Activated CD4-positive, CD25-positive, alpha-beta regulatory T cell treated with anti-CD3 and anti-CD28 coated beads, Interleukin-2, amount 50 U/mL, for 16 hours (primary cell): Measurements from ENCODE around the gene ADAMTSL1.

Experiments
- DNase-seq: peaks from one replicate; pipeline ENCODE4 v3.0.0-alpha.2; 2020; ENCODE audit warnings: low read depth, low spot score

The ADAMTSL1 gene

DNA sequence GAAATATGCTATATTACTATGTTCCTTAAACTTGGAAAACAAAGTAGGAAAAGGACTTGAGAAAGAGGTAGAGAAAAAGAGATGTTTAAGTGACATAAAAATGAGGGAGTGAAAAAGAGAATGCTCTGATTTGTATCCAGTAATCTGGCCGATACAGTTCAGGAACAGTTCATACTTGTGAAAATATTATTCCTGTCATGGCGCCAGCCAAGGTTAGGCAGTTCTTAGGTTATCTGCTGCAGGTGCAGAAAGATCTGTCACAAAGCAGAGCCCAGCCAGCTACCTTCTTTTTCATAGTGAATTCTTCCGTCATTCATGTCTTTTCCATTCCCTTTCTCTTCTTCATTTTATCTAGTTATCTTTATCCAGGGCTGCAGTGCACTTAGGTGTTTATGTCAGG is 256.3 kb downstream of the ADAMTSL1 start:
- no peak for DNase-seq

DNA sequence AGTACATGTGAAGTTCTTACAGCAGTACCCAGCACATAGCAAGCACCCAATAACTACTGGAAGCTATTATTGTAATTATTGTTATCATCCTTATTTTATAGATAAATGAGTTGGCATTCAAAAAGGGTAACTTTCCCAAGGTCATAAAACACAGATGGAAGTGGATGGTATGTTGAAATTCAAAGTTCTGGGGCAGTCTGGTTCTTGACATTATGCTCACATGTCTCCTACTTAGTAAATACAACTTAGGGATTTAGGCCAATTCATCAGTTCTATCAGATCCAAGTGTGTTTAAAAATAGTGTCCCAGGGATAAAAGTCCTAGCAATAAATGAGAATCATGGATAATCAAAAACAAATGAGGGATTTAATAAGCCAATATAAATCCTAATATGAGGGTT is 265.2 kb downstream of the ADAMTSL1 start:
- no peak for DNase-seq

DNA sequence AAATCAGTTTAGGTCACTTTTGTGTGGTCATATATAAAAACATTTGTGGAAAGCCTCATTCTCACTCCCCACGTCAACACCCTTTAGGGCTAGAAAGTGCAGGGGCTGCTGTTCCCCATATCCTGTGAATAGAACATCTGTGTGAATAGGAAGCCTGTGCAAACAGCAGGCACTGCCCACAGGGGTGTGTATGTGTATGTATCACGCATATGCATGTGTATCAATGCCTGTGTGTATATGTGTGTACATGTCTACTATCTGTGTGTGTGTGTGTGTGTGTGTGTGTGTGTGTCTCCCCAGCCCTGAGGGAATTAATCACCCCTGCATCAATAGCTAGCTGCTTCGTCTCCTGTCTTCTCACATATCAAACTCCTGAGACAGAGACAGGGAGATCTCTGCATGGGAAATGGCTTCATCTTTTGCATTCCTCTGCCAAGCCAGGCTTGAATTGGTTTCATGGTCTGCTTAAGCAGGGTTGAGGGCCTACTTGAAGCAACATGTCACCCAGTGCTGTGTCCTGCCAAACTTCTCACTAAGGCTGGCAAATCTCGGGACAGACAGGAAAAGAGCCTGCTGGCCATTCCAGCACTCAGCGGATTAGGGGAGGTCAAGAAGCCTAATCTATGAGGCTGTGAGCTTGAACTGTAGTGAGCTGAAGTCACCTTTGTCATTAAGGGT is 265.8 kb downstream of the ADAMTSL1 start:
- no peak for DNase-seq

DNA sequence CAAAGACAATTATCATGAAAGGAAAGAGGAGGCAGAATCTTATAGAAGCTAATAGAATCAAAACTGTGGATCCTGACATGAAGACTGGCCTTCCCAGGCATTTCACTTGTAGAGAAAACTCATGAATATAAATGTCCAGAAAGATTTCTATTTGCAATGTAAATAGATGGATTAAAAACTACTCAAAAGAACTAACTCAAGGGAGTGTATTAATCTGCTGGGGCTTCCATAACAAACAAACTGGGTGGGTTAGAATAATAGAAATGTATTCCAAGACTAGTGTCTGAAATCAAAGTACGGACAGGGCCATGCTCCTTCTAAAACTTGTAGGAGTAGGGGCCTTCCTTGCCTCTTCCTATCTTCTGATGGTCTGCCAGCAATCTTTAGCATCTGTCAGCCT is 267.4 kb downstream of the ADAMTSL1 start:
- DNase-seq, result no peak

DNA sequence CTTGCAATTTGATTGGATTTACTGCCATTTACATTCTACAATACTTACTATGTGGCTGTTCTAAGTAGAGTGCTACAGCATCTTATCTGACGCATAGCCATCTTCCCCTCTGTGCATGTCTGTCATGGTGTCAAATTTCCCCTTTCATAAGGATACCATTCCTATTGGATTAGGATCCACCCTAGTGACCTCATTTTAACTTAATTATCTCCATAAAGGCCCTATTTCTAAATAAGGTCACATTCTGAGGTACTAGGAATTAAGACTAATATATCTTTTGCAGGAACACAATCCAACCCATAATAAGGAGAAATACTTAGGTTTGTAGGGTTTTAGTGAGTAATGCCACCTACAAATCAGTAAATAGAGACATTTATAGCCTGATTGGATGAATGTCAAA is 268.0 kb downstream of the ADAMTSL1 start:
- no peak for DNase-seq

DNA sequence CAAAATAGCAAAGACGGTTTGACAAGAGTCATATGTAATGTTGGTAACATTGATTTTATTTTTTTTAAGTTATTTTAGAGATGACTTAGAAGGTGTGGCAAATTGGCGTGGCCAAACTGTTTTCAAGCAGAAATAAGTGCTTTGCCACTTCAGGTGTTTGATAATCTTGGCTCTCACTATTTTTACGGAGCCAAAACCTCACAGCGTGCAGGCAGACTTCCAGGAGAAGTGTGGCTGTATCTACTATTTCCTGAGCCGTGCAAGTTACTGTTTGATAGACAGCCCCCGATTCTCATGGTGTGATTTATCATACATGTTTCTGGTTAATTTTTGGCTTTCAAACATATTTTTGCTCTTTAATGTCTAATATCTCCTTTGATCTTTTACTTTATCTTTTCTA is 269.5 kb downstream of the ADAMTSL1 start:
- no peak for DNase-seq

DNA sequence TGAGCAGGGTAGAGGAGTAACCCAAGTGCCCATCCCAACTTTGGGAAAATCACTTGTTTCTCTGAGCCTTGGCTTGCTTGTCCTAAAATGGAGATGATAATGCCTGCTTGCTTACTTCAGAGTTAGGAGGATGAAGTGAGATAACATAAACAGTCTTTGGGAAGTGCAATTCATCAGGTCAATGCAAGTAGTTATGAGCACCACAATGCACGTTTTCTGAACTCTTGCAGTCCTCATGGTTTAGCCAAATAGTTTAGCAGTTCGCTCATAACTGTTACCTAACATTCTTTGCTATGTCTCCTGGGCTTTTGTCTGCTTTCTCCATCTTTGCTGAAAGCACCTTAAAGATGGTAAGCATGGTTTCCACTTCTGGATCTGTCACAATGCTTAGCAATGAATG is 270.0 kb downstream of the ADAMTSL1 start:
- DNase-seq, result no peak

DNA sequence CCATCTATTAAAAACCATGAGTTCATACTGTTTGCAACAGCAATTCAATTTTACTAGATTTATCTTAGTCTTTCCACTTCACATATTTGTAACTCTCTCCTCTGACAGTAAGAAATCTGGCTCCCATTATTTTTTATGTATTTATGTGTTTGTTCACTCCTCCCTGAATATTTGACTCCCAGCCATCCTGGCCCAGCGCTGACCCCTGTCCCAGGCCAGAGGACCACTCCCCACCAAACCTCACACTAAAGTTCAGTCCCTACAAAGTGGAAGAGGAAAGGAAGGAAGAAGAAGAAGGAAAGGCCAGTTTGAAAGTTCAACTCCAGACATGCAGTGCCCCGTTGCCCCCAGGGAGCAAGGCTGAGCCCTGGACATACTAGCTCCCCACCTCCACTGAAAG is 271.8 kb downstream of the ADAMTSL1 start:
- DNase-seq, result no peak

DNA sequence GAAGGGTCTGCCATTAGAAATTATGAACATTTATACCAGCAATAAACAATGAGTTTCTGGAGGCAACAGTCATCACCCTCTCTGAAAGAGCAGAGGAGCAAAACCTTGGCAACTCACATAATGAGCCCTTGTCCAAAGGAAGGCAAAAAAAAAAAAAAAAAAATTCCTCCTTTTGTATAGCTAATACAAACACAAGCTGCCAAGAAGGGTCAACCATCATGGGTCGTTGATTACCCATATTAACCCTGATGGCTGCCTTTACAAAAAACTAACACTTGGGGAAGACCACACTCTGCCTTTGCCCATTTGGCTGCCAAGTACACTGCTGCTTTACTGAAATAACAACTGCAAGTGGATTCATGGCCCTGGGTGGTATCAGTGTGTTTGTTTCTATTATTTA is 272.7 kb downstream of the ADAMTSL1 start:
- DNase-seq, result no peak

DNA sequence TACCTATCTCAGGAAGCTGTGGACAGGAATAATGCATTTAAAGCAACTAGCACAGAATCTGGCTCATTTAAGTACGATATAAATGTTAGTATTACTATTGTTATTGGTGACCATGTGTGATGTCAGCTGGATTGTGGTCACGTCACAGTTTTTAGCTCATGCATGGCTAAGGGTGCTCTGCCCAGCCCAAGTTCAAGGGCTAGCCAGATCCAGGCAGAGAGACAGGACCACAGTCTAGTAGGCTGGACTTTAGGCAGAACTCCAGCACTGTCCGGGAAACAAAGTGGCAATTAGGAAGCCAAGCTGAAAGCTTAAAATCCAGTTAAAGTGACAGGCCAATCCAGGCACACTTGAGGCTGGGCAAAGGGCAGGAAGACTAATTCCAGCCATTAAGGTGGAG is 273.6 kb downstream of the ADAMTSL1 start:
- no peak for DNase-seq

DNA sequence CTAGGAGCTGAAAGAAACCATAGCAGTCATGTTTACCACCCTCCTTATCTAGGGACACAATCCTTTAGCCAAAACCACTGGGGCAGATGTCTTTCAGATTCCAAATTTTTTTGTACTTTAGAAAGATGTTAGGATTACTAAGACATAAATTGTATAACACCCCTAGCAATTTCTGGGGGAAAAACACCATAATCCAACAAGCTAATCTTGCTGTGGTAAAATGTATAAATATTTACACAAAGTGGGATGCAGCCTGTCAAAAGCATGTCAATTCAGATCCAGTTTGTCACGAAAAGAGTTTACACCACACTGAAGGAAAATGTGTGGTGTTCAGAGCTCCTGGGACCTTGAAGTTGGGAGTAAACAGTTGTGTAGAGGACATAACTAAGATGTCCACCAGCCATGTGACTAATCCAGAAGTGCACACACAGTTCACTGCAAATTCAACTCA is 274.3 kb downstream of the ADAMTSL1 start:
- DNase-seq, result no peak

DNA sequence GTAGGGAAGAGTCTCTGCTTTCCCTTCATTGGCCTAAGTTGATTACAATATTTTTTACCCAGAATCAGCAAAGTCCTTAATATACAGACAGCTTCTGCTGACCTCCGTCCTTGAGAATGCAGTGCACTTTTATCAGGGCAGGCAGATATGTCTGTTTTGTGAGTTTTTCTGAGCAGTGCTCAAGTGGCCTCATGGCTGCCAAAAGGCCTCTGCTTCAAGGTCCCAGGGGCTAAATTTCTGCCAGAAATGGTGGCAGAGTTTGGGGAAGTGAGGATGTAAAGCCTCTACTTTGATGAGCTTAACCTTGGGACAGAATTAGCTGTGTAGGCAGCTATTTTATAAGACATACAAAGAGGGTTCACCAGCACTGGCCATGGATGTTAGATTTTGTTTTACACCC is 275.8 kb downstream of the ADAMTSL1 start:
- DNase-seq, result no peak

DNA sequence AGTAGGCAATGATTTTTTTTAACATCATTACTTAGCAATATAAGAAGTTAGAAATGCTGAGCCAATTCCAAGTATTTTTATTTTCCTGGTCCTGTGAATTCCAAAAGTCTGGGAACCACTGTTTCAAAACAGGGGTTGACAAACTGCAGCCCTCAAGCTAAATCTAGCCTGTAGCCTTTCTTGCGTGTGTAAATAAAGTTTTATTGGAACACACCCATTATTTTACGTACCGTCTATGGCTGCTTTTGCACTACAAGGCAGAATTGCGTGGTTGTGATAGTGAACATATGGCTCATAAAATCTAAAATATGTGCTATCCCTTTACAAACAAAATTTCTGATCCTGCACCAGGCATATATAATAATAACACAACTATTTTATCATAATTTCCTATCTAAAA is 280.0 kb downstream of the ADAMTSL1 start:
- DNase-seq, result no peak

DNA sequence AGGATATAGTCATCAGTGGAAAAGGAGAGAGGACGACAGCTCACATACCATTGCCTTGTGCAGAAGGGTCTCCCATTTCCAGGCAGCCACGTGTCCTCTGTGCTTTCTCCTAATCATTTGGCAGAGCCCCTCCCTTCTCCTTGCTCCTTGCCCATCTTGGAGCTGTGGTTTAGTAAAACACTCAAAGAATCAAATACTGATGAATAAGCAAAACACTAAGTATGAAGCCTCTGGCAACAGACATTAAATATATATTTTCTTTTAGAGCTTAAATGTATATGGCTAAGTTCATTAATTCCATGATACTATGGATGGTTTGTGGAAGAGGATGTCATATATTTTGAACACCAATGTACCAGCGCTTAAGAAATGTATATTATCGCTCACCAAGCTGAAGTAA is 280.6 kb downstream of the ADAMTSL1 start:
- no peak for DNase-seq

DNA sequence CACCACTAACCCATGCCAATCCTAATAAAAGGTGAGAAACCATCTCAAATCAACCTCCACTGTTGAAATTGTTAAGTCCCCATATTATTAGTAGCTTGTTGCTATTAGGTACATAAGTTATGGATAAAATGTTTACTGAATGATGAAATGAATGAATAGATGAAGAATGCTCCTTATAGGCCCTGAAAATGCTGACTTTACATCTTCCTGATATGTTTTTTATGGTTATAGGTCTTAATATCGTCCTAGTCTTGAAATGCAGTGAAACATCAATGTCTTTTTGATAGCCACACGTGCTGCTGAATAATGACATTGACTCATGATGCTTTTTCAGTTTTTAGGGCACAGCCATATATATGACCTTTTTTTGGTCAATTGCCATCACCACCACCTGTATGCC is 281.3 kb downstream of the ADAMTSL1 start:
- no peak for DNase-seq

DNA sequence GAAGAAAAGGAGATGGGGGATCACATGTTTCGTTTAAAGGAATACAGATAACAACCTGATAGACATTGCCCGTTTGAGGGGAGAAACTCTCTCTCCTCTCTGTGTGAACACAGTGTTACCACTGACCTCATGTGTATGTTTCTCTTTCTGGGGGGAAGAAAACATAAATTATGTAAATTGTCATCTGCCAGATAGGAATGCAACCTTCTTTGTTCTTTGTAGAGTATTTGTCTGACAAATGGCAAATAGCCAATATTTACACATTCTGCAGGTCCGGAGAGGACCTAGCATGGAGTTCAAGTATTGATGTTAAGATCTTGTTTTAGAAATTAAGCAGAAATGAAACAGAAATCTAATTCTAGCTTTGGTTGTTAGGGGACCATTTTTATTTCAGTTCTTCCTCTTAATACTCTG is 282.8 kb downstream of the ADAMTSL1 start:
- DNase-seq, result no peak

DNA sequence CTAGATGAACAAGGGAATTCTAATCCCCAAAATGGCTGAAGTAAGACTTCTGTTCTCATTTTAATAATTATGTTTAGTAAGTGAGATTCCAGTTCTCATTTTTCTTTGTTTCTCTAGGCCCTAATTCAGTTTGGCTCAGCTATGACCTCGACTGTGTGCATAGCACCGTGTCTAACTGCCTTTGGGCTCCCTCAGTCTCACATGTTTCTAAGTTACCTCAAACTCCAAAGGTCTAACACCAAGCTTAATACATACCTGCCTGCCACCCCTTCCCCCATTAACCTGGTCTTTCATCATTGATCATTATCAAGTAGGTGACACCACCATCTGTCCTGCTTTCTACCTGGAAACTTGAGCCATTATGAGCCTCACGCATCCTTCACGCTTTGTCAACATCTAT is 285.9 kb downstream of the ADAMTSL1 start:
- no peak for DNase-seq

DNA sequence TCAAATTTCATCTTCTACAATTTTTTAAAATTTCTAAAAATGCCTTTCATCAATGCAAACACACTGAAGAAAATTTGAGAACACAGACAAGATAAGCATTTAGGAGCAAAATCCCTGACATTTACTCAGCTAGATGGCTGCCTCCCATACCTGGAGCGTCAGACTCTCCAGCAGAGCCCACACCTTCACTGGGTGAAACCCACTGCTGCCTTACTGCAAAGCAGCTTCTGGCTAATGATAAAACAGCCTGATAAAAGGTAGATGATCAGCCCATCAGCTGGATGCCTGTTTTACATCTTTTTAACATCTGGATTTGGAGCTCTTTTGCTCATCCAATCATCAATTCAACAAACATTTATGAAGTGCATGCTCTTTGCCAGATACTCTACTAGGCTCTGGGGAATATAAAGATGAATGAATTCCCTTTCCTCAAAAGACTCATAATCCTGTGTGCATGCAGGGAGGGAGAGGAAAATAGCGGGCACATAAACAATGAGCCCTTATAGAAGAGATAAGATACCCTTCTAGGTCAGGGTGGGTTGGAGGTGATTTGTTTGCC is 287.9 kb downstream of the ADAMTSL1 start:
- no peak for DNase-seq

DNA sequence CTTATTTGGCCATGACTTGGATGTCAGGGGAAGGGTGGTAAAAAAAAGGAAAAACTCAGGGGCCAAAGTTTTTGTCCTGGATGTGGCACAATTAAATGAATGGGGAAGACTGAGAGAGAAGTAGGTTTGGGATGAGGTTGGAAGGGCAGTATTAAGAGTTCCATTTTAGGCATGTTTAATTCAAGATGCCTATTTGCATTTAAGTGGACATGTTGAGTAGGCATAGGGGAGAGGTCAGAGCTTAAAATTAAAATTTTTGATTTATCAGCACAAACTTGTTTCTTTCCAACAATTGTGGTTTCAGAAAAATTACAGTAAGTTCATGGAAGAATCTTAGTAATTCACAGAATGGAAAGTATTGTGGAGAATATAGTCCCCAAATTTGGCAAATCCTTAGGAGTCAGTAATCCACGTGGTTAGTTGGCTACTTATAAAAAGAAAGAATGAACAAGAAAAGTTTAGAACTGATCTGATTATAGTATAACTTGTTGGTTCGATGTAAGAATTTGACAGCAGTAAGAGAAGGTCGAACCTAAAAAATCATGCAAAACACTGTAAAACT is 293.1 kb downstream of the ADAMTSL1 start:
- DNase-seq, result no peak

DNA sequence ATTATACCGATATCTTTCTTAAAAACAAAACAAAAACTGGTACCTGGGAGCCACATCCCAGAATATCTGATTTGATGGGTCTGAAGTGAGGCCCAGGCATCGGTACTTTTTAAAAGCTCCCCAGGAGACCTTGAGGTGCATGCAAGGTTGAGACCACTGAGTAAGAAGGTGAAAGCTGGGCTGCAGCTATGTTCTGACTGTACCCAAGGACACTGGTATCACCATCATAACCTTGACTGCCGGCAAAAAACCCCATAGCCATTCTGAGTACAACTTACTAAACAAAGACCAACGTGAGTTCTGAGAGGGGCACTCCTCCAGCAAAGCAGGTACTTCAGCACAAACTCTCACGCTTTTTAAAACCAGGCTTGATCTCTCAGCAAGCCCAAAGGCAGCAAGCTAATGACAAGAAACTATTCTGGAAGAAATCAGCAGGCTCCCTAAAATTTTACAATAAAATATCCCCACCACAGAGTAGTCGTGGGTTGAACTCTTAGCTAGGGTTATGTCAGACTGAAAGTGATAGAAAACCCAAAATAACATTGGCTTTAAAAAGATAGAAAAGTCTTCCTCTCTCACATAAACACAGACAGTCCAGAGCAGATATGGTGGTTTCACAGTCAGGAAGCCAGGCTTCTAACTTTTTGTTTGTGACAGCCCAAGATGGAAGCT is 295.1 kb downstream of the ADAMTSL1 start:
- no peak for DNase-seq

DNA sequence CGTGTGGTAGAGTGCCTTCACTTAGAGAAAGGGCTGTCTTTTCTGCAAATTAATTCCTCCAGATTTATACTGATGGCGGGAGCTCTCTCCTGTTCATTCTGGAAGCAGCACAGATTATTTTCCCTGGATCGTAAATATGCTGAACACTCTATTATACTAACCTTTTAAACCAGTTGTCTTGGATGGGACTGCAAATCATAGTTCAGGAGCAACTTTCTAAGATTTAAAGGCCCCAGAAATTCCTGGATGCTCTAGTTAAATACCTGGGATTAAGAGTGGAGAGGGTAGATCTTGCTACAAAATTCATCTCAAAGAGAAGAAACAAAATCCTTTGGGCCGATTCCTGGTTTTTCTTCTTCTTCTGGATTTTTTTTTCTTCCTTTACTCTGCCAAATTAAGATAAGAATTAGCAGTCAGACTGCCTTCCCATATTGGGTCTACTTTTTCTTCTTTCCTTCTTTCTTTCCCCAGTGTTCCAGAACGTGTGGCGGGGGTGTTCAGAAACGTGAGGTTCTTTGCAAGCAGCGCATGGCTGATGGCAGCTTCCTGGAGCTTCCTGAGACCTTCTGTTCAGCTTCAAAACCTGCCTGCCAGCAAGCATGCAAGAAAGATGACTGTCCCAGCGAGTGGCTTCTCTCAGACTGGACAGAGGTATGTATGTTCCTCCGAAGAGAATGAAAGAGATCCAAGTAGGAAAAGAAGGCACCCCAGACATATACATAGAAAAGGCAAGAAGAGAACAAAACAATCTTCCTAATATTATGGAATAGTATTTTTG is 296.4 kb downstream of the ADAMTSL1 start:
- DNase-seq, result no peak

DNA sequence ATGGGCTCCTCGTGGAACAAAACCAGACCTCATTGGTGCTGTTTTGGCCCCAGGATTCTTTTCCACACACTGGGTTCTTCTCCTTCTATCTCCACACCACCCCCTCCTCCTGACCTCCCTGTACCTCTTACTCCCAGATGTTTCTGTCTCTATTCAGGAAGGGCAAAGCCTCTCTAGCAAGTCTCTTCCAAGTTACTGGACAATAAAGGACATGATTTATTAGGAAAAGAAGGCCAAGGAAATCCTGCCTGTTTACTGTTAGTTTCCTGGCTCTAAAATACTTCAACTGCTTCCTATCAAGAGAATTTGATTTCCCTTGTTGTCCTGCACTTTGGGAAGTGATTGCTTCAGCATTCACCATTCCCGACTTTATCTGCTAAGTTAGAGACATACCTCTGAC is 297.1 kb downstream of the ADAMTSL1 start:
- no peak for DNase-seq
